Caco-2 (cell line): ENCODE data around the gene FAHD2B. TPM values are rescaled to one million over a fixed set of nuclear protein-coding genes. Genes with fewer than 3 reads are reported as not detected.
"Not testable (repeated sequence)": the region's sequence is repeated elsewhere in the genome, so short reads cannot be mapped to it uniquely, and the experiment has no call there.

Experiments
- BruUV-seq: library from RNA; stranded (reverse); fragments of 400-500 nt; replicated peaks from 2 replicates; lab custom pipeline; 2021; lab: Mats Ljungman, UMichigan
- CTCF ChIA-PET: fragments of 300-600 bp; sonication (Branson Sonifier 250); formaldehyde crosslinking; loops from one replicate; lab custom pipeline; 2022; ENCODE audit warnings: antibody characterized with exemption; lab: Charles Lee
- POLR2A ChIA-PET: fragments of 300-600 bp; sonication (Branson Sonifier 250); formaldehyde crosslinking; loops from one replicate; lab custom pipeline; 2022; ENCODE audit warnings: antibody characterized with exemption; lab: Charles Lee
- DNase-seq, 2 experiments: peaks; one replicate each; pipeline versions ENCODE4 v3.0.0 to v3.0.0-alpha.2; 2020 to 2022
- H3K27me3 ChIP-seq: replicated peaks from 2 replicates; pipeline ENCODE4 v1.6.0; 2011; ENCODE audit warnings: low read length; ENCODE audit not compliant: control insufficient read depth, insufficient read depth
- H3K36me3 ChIP-seq: 2 replicates; pipeline ENCODE4 v1.5.1; 2011; ENCODE audit warnings: low read length; ENCODE audit not compliant: control insufficient read depth, insufficient read depth
- H3K4me1 ChIP-seq: fragments of 250-450 bp; sonication (Bioruptor Pico); 2 replicates; pipeline ENCODE4 v1.5.1; 2020; ENCODE audit warnings: mild to moderate bottlenecking
- H3K4me3 ChIP-seq: 2 replicates; pipeline ENCODE4 v1.5.1; 2011; ENCODE audit warnings: low read depth, mild to moderate bottlenecking, control low read depth, low read length
- H3K9me3 ChIP-seq: fragments of 250-450 bp; sonication (Bioruptor Pico); 2 replicates; pipeline ENCODE4 v1.5.1; 2020; ENCODE audit warnings: mild to moderate bottlenecking, moderate library complexity
- H3K27ac Mint-ChIP-seq: one replicate; pipeline ENCODE4 v1.8.0; 2022; ENCODE audit warnings: mixed read lengths; ENCODE audit not compliant: unreplicated experiment
- H3K27me3 Mint-ChIP-seq: one replicate; pipeline ENCODE4 v1.8.0; 2022; ENCODE audit warnings: mixed read lengths; ENCODE audit not compliant: insufficient read depth, unreplicated experiment
- H3K36me3 Mint-ChIP-seq: one replicate; pipeline ENCODE4 v1.8.0; 2022; ENCODE audit warnings: mild to moderate bottlenecking, mixed read lengths; ENCODE audit not compliant: insufficient read depth, unreplicated experiment
- H3K4me1 Mint-ChIP-seq: one replicate; pipeline ENCODE4 v1.8.0; 2022; ENCODE audit warnings: low read depth, mixed read lengths; ENCODE audit not compliant: unreplicated experiment
- H3K4me3 Mint-ChIP-seq: one replicate; pipeline ENCODE4 v1.8.0; 2022; ENCODE audit warnings: mild to moderate bottlenecking, moderate library complexity, mixed read lengths; ENCODE audit not compliant: unreplicated experiment
- H3K9me3 Mint-ChIP-seq: one replicate; pipeline ENCODE4 v1.8.0; 2022; ENCODE audit warnings: mixed read lengths; ENCODE audit not compliant: unreplicated experiment
- CTCF ChIP-seq, 2 experiments: fragments of 200-600 bp in 1 of 2; IDR thresholded peaks; 1 replicate in 1 of 2; 2 replicates in 1 of 2; pipeline versions ENCODE4 v1.5.1 to v1.8.0; 2011 to 2022; ENCODE audit warnings: antibody characterized with exemption in 1 of 2, control low read depth in 1 of 2, inconsistent platforms in 1 of 2, low read depth in 1 of 2, low read length in 1 of 2, mild to moderate bottlenecking in 1 of 2, moderate library complexity in 1 of 2; ENCODE audit not compliant: insufficient read depth in 1 of 2, severe bottlenecking in 1 of 2, unreplicated experiment in 1 of 2
- intact Hi-C: fragments of 100-400 bp; cut with micrococcal nuclease; formaldehyde crosslinking; loops from one replicate; pipeline ENCODE4 v1.10.0; 2022; ENCODE audit not compliant: unreplicated experiment
- total RNA-seq: library from RNA; stranded (reverse); gene quantifications from 2 replicates; pipeline ENCODE4 v1.2.3, GENCODE V29; 2022

Gene FAHD2B
- total RNA-seq, 1 experiment from 2014 or later = 15.1 TPM

- H3K4me3 ChIP-seq = peak overlapping the region; percentile 32
- TF ChIP-seq CTCF (IDR thresholded peaks at IDR 0.05; ENCODE audit: insufficient read depth in 1 of 2, low read depth in 1 of 2, low read length in 1 of 2, severe bottlenecking in 1 of 2, unreplicated experiment in 1 of 2) = no peak
Observed at GRCh38 chr2:97095661-97096060, 979 bp upstream of the FAHD2B start.

GRCh38 chr2:97093983-97094771 is 505 bp downstream of the FAHD2B start:
- CTCF ChIA-PET, H3K4me3 Mint-ChIP-seq, H3K27me3 ChIP-seq, DNase-seq, H3K4me1 ChIP-seq, intact Hi-C loops, H3K36me3 ChIP-seq, H3K36me3 Mint-ChIP-seq, H3K4me1 Mint-ChIP-seq, H3K27me3 Mint-ChIP-seq, H3K9me3 ChIP-seq, H3K9me3 Mint-ChIP-seq, POLR2A ChIA-PET, BruUV-seq, H3K27ac Mint-ChIP-seq: not testable (repeated sequence)
- peak overlapping the region; percentile 32 for H3K4me3 ChIP-seq

More at GRCh38 chr2:97095661-97096060, 979 bp upstream of the FAHD2B start:
- peaks cover 6% of the 10 kb centered on the region for H3K4me1 Mint-ChIP-seq
- H3K9me3 Mint-ChIP-seq = no peaks in the 10 kb centered on the region
- H3K27me3 Mint-ChIP-seq = peaks cover 5% of the 10 kb centered on the region
- H3K4me3 Mint-ChIP-seq = peak overlapping the region; percentile 74
- BruUV-seq = no TSS peak
- H3K4me1 ChIP-seq = no peaks in the 10 kb centered on the region
- H3K9me3 ChIP-seq = no peaks in the 10 kb centered on the region
- CTCF ChIA-PET = no interaction called here
- H3K27me3 ChIP-seq = no peaks in the 10 kb centered on the region
- no peak overlapping the region for H3K27ac Mint-ChIP-seq
- DNase-seq = no peak
- no peaks in the 10 kb centered on the region for H3K36me3 Mint-ChIP-seq
- H3K36me3 ChIP-seq = no peaks in the 10 kb centered on the region
- POLR2A ChIA-PET = no interaction called here
- intact Hi-C loops = no loop called here

- H3K36me3 Mint-ChIP-seq, H3K4me3 ChIP-seq, H3K4me1 ChIP-seq, H3K27ac Mint-ChIP-seq, H3K27me3 Mint-ChIP-seq, POLR2A ChIA-PET, DNase-seq, H3K9me3 ChIP-seq, BruUV-seq, H3K4me3 Mint-ChIP-seq, H3K36me3 ChIP-seq, H3K9me3 Mint-ChIP-seq, H3K4me1 Mint-ChIP-seq, H3K27me3 ChIP-seq, CTCF ChIA-PET, intact Hi-C loops: not testable (repeated sequence)
Observed at GRCh38 chr2:97092946-97093345, 1.7 kb downstream of the FAHD2B start.

- H3K9me3 ChIP-seq, H3K4me1 ChIP-seq, BruUV-seq, POLR2A ChIA-PET, H3K36me3 Mint-ChIP-seq, intact Hi-C loops, CTCF ChIA-PET, H3K9me3 Mint-ChIP-seq, H3K27me3 Mint-ChIP-seq, H3K4me3 Mint-ChIP-seq, H3K27ac Mint-ChIP-seq, H3K36me3 ChIP-seq, H3K4me1 Mint-ChIP-seq, H3K4me3 ChIP-seq, DNase-seq, H3K27me3 ChIP-seq: not testable (repeated sequence)
Observed at GRCh38 chr2:97088706-97089105, 6.0 kb downstream of the FAHD2B start.

- H3K4me1 Mint-ChIP-seq, POLR2A ChIA-PET, H3K36me3 ChIP-seq, H3K27ac Mint-ChIP-seq, BruUV-seq, intact Hi-C loops, H3K9me3 ChIP-seq, H3K4me3 Mint-ChIP-seq, H3K27me3 Mint-ChIP-seq, H3K36me3 Mint-ChIP-seq, H3K4me1 ChIP-seq, H3K27me3 ChIP-seq, CTCF ChIA-PET, H3K4me3 ChIP-seq, H3K9me3 Mint-ChIP-seq, DNase-seq: not testable (repeated sequence)
Observed at GRCh38 chr2:97085093-97085492, 9.6 kb downstream of the FAHD2B start.

GRCh38 chr2:97083516-97083915 is 11.2 kb downstream of the FAHD2B start:
- H3K27ac Mint-ChIP-seq, H3K27me3 Mint-ChIP-seq, H3K9me3 Mint-ChIP-seq, DNase-seq, BruUV-seq, H3K4me3 ChIP-seq, H3K36me3 Mint-ChIP-seq, H3K4me3 Mint-ChIP-seq, H3K36me3 ChIP-seq, H3K9me3 ChIP-seq, H3K27me3 ChIP-seq, H3K4me1 Mint-ChIP-seq, intact Hi-C loops, H3K4me1 ChIP-seq, POLR2A ChIA-PET, CTCF ChIA-PET: not testable (repeated sequence)
